Body of pancreas (tissue), 4 donors: ENCODE results near the gene ZNF24.

Source experiments
- POLR2A ChIP-seq, 3 donors: fragments of 450-650 bp; IDR thresholded peaks; one replicate each; pipeline ENCODE4 v1.6.1; 2016; ENCODE audit warnings: antibody characterized with exemption in 3 of 3, mild to moderate bottlenecking in 2 of 3
- TF ChIP-seq, protein P1 (sequence below), 7 experiments: fragments of 450-650 bp in 4 of 7; fragments of 200-600 bp in 3 of 7; sonication (generic) in 3 of 7; IDR thresholded peaks; one replicate each; pipeline ENCODE4 v1.5.1; 2016 to 2019; ENCODE audit warnings: antibody characterized with exemption in 7 of 7

DNA sequence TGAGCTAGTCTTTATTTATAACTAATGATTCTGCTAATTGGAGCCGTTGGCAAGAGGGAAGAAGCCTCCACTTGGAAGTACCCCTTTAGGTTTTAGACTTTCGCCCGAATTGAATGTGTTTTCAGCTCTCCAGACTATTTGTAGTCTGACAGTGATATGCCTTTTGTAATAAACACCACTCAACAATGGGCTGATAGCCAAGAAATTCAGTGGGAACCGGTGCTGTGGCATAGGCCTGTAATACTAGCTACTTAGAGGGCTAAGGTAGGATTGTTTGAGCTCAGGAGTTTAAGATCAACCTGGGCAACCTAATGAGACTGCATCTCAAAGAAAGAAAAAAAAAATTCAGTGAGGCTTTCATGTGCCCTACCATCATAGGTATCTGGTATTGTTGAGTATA, 40.6 kb downstream of the ZNF24 start:
- TF ChIP-seq, protein P1, sequence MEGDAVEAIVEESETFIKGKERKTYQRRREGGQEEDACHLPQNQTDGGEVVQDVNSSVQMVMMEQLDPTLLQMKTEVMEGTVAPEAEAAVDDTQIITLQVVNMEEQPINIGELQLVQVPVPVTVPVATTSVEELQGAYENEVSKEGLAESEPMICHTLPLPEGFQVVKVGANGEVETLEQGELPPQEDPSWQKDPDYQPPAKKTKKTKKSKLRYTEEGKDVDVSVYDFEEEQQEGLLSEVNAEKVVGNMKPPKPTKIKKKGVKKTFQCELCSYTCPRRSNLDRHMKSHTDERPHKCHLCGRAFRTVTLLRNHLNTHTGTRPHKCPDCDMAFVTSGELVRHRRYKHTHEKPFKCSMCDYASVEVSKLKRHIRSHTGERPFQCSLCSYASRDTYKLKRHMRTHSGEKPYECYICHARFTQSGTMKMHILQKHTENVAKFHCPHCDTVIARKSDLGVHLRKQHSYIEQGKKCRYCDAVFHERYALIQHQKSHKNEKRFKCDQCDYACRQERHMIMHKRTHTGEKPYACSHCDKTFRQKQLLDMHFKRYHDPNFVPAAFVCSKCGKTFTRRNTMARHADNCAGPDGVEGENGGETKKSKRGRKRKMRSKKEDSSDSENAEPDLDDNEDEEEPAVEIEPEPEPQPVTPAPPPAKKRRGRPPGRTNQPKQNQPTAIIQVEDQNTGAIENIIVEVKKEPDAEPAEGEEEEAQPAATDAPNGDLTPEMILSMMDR (IDR thresholded peaks at IDR 0.05): no peak
- no peak for TF ChIP-seq POLR2A (IDR thresholded peaks at IDR 0.05)
